PC-9 (cell line): ENCODE measurements around the gene CXorf66. TPM values are rescaled to one million over a fixed set of nuclear protein-coding genes. Genes with fewer than 3 reads are reported as not detected.
A peak's percentile ranks its signal among the peaks of the same experiment; 100 is the strongest.

Experiments
- BruUV-seq: library from RNA; stranded (reverse); fragments of 400-500 nt; replicated peaks from 2 replicates; lab custom pipeline; 2021; lab: Mats Ljungman, UMichigan
- CTCF ChIA-PET: fragments of 300-600 bp; sonication (Branson Sonifier 250); formaldehyde crosslinking; loops from one replicate; lab custom pipeline; 2022; ENCODE audit warnings: antibody characterized with exemption; lab: Charles Lee
- POLR2A ChIA-PET: fragments of 300-600 bp; sonication (Branson Sonifier 250); formaldehyde crosslinking; loops from one replicate; lab custom pipeline; 2022; ENCODE audit warnings: antibody characterized with exemption; ENCODE audit not compliant: unreplicated experiment; lab: Charles Lee
- DNase-seq, 2 experiments: peaks; one replicate each; pipeline versions ENCODE4 v3.0.0 to v3.0.0-alpha.2; 2015 to 2022; ENCODE audit warnings: mixed read lengths in 1 of 2
- H2AFZ ChIP-seq: fragments of 200-600 bp; sonication (generic); 2 replicates; pipeline ENCODE4 v1.8.1; 2017; ENCODE audit warnings: antibody characterized with exemption
- H3F3A ChIP-seq: fragments of 200-600 bp; sonication (generic); 2 replicates; pipeline ENCODE4 v1.8.1; 2017; ENCODE audit warnings: antibody characterized with exemption, mild to moderate bottlenecking, low read depth; ENCODE audit not compliant: insufficient read depth
- H3K27ac ChIP-seq: fragments of 200-600 bp; sonication (generic); 2 replicates; pipeline ENCODE4 v1.6.1; 2016; ENCODE audit warnings: mixed run types
- H3K27me3 ChIP-seq: fragments of 200-600 bp; sonication (generic); 2 replicates; pipeline ENCODE4 v1.6.1; 2016; ENCODE audit warnings: low read depth, mixed run types; ENCODE audit not compliant: insufficient read depth
- H3K36me3 ChIP-seq: fragments of 200-600 bp; sonication (generic); 2 replicates; pipeline ENCODE4 v1.6.1; 2016; ENCODE audit warnings: low read depth, mixed run types
- H3K4me1 ChIP-seq: fragments of 200-600 bp; sonication (generic); replicated peaks from 2 replicates; pipeline ENCODE4 v1.6.1; 2016; ENCODE audit warnings: mixed run types; ENCODE audit not compliant: insufficient read depth
- H3K4me2 ChIP-seq: fragments of 200-600 bp; sonication (generic); 2 replicates; pipeline ENCODE4 v1.6.1; 2017; ENCODE audit warnings: mixed run types
- H3K4me3 ChIP-seq: fragments of 200-600 bp; sonication (generic); 2 replicates; pipeline ENCODE4 v1.6.1; 2016; ENCODE audit warnings: mixed run types
- H3K79me2 ChIP-seq: fragments of 200-600 bp; sonication (generic); 2 replicates; pipeline ENCODE4 v1.6.1; 2017; ENCODE audit warnings: low read depth, mixed run types
- H3K9me2 ChIP-seq: fragments of 200-600 bp; sonication (generic); 2 replicates; pipeline ENCODE4 v1.8.1; 2017; ENCODE audit warnings: mild to moderate bottlenecking; ENCODE audit not compliant: insufficient read depth
- H3K9me3 ChIP-seq: fragments of 200-600 bp; sonication (generic); 2 replicates; pipeline ENCODE4 v1.8.1; 2016; ENCODE audit warnings: low read depth; ENCODE audit not compliant: insufficient read depth
- H4K20me1 ChIP-seq: fragments of 200-600 bp; sonication (generic); 2 replicates; pipeline ENCODE4 v1.8.1; 2017; ENCODE audit not compliant: insufficient read depth
- CTCF ChIP-seq: fragments of 200-600 bp; sonication (generic); conservative IDR thresholded peaks from 2 replicates; pipeline ENCODE4 v1.6.1; 2017; ENCODE audit warnings: mixed run types, antibody characterized with exemption, mild to moderate bottlenecking, moderate library complexity
- EZH2 ChIP-seq: fragments of 200-600 bp; sonication (generic); IDR thresholded peaks from 2 replicates; pipeline ENCODE4 v1.8.0; 2017; ENCODE audit warnings: antibody characterized with exemption, low read depth
- intact Hi-C: fragments of 100-400 bp; cut with micrococcal nuclease; formaldehyde crosslinking; loops from one replicate; pipeline ENCODE4 v1.10.0; 2022; ENCODE audit not compliant: unreplicated experiment
- microRNA-seq: library from miRNA; unstranded; fragments of <30 nt; microRNA quantifications from one replicate; pipeline ENCODE4 v1.2.0, GENCODE V29; 2021; ENCODE audit warnings: borderline number of aligned reads, borderline replicate concordance
- total RNA-seq: library from RNA; stranded (reverse); gene quantifications from 2 replicates; pipeline ENCODE4 v1.2.3, GENCODE V29; 2021

The CXorf66 gene
- total RNA-seq, 1 experiment from 2014 or later = not detected

GRCh38 chrX:139905743-139906142 is 59.6 kb downstream of the CXorf66 start:
- Histone ChIP-seq H3F3A (no peaks in the 10 kb centered on the region), H3K9me2 (no peaks in the 10 kb centered on the region), H3K27ac (no peak overlapping the region), H3K9me3 (no peaks in the 10 kb centered on the region), H3K27me3 (no peaks in the 10 kb centered on the region), H3K36me3 (no peaks in the 10 kb centered on the region), H3K79me2 (no peaks in the 10 kb centered on the region), H2AFZ (no peak overlapping the region), H3K4me2 (no peak overlapping the region), H3K4me3 (no peak overlapping the region), H4K20me1 (no peaks in the 10 kb centered on the region), H3K4me1 (no peaks in the 10 kb centered on the region)
- DNase-seq = no peak
- no peak for TF ChIP-seq EZH2
- TF ChIP-seq CTCF = no peak
- ChIA-PET POLR2A (no interaction called here), CTCF (no interaction called here)
- intact Hi-C loops = no loop called here
- BruUV-seq = no TSS peak

Small RNA genes within 50 kb of the gene (microRNA-seq; reads per million reads assigned to microRNA genes)
- 116 reads per million, percentile 53 among the genes with 10 or more reads in this experiment for gene MIR505

Other genes starting within 250 kb of the CXorf66 start
- gene ATP11C, start 32.5 kb downstream of the CXorf66 start, total RNA-seq = 11.1 and 13.0 TPM in 2 replicates